Endothelial cell of umbilical vein (primary cell): Measurements from ENCODE around the gene SH3D21. TPM values are rescaled to one million over a fixed set of nuclear protein-coding genes. Genes with fewer than 3 reads are reported as not detected.

Experiments
- BruUV-seq: library from RNA; stranded (reverse); fragments of 400-500 nt; replicated peaks from 2 replicates; lab custom pipeline; 2021; lab: Mats Ljungman, UMichigan
- CTCF ChIA-PET: fragments of 300-600, 350-600 bp; sonication (Branson Sonifier 250); formaldehyde crosslinking; loops from one replicate; lab custom pipeline; 2021; ENCODE audit warnings: antibody characterized with exemption, inconsistent platforms; lab: Charles Lee
- POLR2A ChIA-PET: fragments of 300-600, 350-600 bp; sonication (Branson Sonifier 250); formaldehyde crosslinking; loops from one replicate; lab custom pipeline; 2021; ENCODE audit warnings: antibody characterized with exemption, inconsistent platforms; lab: Charles Lee
- DNase-seq: peaks from one replicate; pipeline ENCODE4 v3.0.0-alpha.2; 2011; ENCODE audit warnings: low read depth, low spot score
- FAIRE-seq: peaks from 2 replicates; lab custom pipeline; 2011; peaks lifted over from hg19 to GRCh38; lab: Jason Lieb, UNC
- H2AFZ ChIP-seq: 2 replicates; pipeline ENCODE4 v1.6.0; 2012; ENCODE audit warnings: low read depth, low read length, control low read depth, inconsistent platforms
- H3K27ac ChIP-seq: 2 replicates; pipeline ENCODE4 v1.5.1; 2011; ENCODE audit warnings: low read depth, mild to moderate bottlenecking, control low read depth, low read length, moderate library complexity; ENCODE audit not compliant: insufficient read depth
- H3K27me3 ChIP-seq, 2 experiments: 2 replicates each; pipeline versions ENCODE4 v1.6.0 to v1.6.1; 2011; ENCODE audit warnings: low read length in 2 of 2, mixed read lengths in 1 of 2; ENCODE audit not compliant: control insufficient read depth in 2 of 2, insufficient read depth in 2 of 2
- H3K36me3 ChIP-seq, 2 experiments: 2 replicates in 1 of 2; 3 replicates in 1 of 2; pipeline ENCODE4 v1.5.1; 2011; ENCODE audit warnings: low read length in 2 of 2, mild to moderate bottlenecking in 1 of 2, moderate library complexity in 1 of 2; ENCODE audit not compliant: control insufficient read depth in 2 of 2, insufficient read depth in 2 of 2; ENCODE audit errors: extremely low read depth in 1 of 2
- H3K4me1 ChIP-seq: 3 replicates; pipeline ENCODE4 v1.5.1; 2011; ENCODE audit warnings: mild to moderate bottlenecking, low read length; ENCODE audit not compliant: control insufficient read depth, insufficient read depth; ENCODE audit errors: extremely low read depth
- H3K4me2 ChIP-seq: 2 replicates; pipeline ENCODE4 v1.6.1; 2011; ENCODE audit warnings: low read length, control low read depth, mixed read lengths; ENCODE audit not compliant: insufficient read depth
- H3K4me3 ChIP-seq, 3 experiments: fragments of 200-600 bp in 1 of 3; sonication (generic), shearing (Covaris generic) in 1 of 3; replicated peaks in 1 of 3; 2 replicates each; pipeline ENCODE4 v1.5.1; 2011 to 2016; ENCODE audit warnings: control low read depth in 3 of 3, low read length in 3 of 3, mild to moderate bottlenecking in 2 of 3, inconsistent platforms in 1 of 3, low read depth in 1 of 3, moderate library complexity in 1 of 3; ENCODE audit not compliant: insufficient read depth in 1 of 3
- H3K79me2 ChIP-seq: 2 replicates; pipeline ENCODE4 v1.6.0; 2012; ENCODE audit warnings: low read length, inconsistent platforms; ENCODE audit not compliant: control insufficient read depth, insufficient read depth
- H3K9ac ChIP-seq: replicated peaks from 2 replicates; pipeline ENCODE3; 2011; ENCODE audit warnings: low read length, control low read depth; ENCODE audit not compliant: insufficient read depth; ENCODE audit errors: extremely low read depth
- H3K9me1 ChIP-seq: replicated peaks from 3 replicates; pipeline ENCODE4 v1.6.0; 2011; ENCODE audit warnings: mild to moderate bottlenecking, low read length; ENCODE audit not compliant: control insufficient read depth, insufficient read depth; ENCODE audit errors: extremely low read depth
- H3K9me3 ChIP-seq: replicated peaks from 2 replicates; pipeline ENCODE4 v1.5.1; 2012; ENCODE audit warnings: low read length, inconsistent platforms; ENCODE audit not compliant: control insufficient read depth, insufficient read depth
- H4K20me1 ChIP-seq: replicated peaks from 2 replicates; pipeline ENCODE3; 2011; ENCODE audit warnings: mild to moderate bottlenecking, low read length; ENCODE audit not compliant: control insufficient read depth, insufficient read depth; ENCODE audit errors: extremely low read depth
- CTCF ChIP-seq, 2 donors: IDR thresholded peaks; 1 replicate in 1 of 2; 2 replicates in 1 of 2; pipeline ENCODE4 v1.5.1; 2011; ENCODE audit warnings: low read length in 2 of 2, mild to moderate bottlenecking in 2 of 2, moderate library complexity in 2 of 2, control low read depth in 1 of 2, inconsistent platforms in 1 of 2, low read depth in 1 of 2; ENCODE audit not compliant: insufficient read depth in 1 of 2; ENCODE audit errors: extremely low read depth in 1 of 2
- EZH2 ChIP-seq: IDR thresholded peaks from 2 replicates; pipeline ENCODE4 v1.6.1; 2012; ENCODE audit warnings: borderline replicate concordance, low read depth, mild to moderate bottlenecking, moderate library complexity, low read length, inconsistent platforms; ENCODE audit not compliant: severe bottlenecking
- FOS ChIP-seq: IDR thresholded peaks from 2 replicates; pipeline ENCODE4 v1.6.1; 2011; ENCODE audit warnings: mild to moderate bottlenecking, low read length, moderate library complexity, borderline replicate concordance; ENCODE audit not compliant: insufficient read depth
- GATA2 ChIP-seq: IDR thresholded peaks from 2 replicates; pipeline ENCODE4 v1.7.0; 2011; ENCODE audit warnings: low read depth, mild to moderate bottlenecking, moderate library complexity, mixed read lengths, low read length; ENCODE audit not compliant: insufficient read length, insufficient read depth
- JUN ChIP-seq: IDR thresholded peaks from 2 replicates; pipeline ENCODE4 v1.6.1; 2011; ENCODE audit warnings: borderline replicate concordance, low read depth; ENCODE audit not compliant: insufficient read length, insufficient read depth
- MAX ChIP-seq: IDR thresholded peaks from 2 replicates; pipeline ENCODE4 v1.6.1; 2011; ENCODE audit not compliant: insufficient read depth, insufficient read length
- MYC ChIP-seq: IDR thresholded peaks from one replicate; pipeline ENCODE4 v1.6.1; 2011; ENCODE audit warnings: mild to moderate bottlenecking, low read depth, low read length
- POLR2A ChIP-seq: IDR thresholded peaks from 2 replicates; pipeline ENCODE4 v1.6.1; 2012; ENCODE audit warnings: low read depth, mild to moderate bottlenecking, control low read depth, low read length
- POLR2AphosphoS5 ChIP-seq: IDR thresholded peaks from 2 replicates; pipeline ENCODE4 v1.6.1; 2012; ENCODE audit warnings: low read depth, mild to moderate bottlenecking, control low read depth, low read length, moderate library complexity; ENCODE audit not compliant: insufficient read depth
- dilution Hi-C: fragments of 300-500 bp; cut with MboI; formaldehyde crosslinking; loops from one replicate; pipeline ENCODE4 v1.15.0; 2019; ENCODE audit warnings: low sequenced_read_pairs; ENCODE audit not compliant: extremely low pct_ligation_motif_present
- intact Hi-C: fragments of 100-400 bp; cut with micrococcal nuclease; formaldehyde crosslinking; loops from one replicate; pipeline ENCODE4 v1.10.0; 2022
- polyA plus RNA-seq, 4 experiments: library from polyadenylated mRNA; depleted of rRNA in 3 of 4; stranded (reverse) in 3 of 4; unstranded in 1 of 4; fragments of >200 nt; gene quantifications; 2 replicates each; pipeline versions ENCODE4 v1.2.1 to v1.2.3, GENCODE V29; 2011 to 2012; ENCODE audit warnings: missing spikeins in 1 of 4
- total RNA-seq: library from RNA; stranded (reverse); gene quantifications from 2 replicates; pipeline ENCODE4 v1.2.3, GENCODE V29; 2021

Gene SH3D21
- total and polyA plus RNA-seq, 2 donors (not counting 3 experiments of a cell fraction or from before 2014, with no cell fraction given), result 1.8 to 7.2 TPM

GRCh38 chr1:36304521-36304920 lies 1.6 kb upstream of the SH3D21 start:
- Histone ChIP-seq H2AFZ (no peak overlapping the region), H3K36me3 (peaks cover 26 to 31% of the 10 kb centered on the region in 2 experiments), H3K4me1 (peaks cover 29% of the 10 kb centered on the region), H3K4me2 (no peak overlapping the region), H3K27ac (no peak overlapping the region), H3K27me3 (no peaks in the 10 kb centered on the region), H3K4me3 (no peak overlapping the region), H3K9me1 (no peaks in the 10 kb centered on the region), H3K9me3 (no peaks in the 10 kb centered on the region), H3K9ac (no peak overlapping the region), H4K20me1 (no peaks in the 10 kb centered on the region), H3K79me2 (peaks cover 11% of the 10 kb centered on the region)
- CTCF ChIA-PET, result no interaction called here
- POLR2A ChIA-PET, result interaction anchor here (0.7 kb wide), 1 partner anchor 56 kb away, joined by 6 read pairs; no protein-coding TSS in a partner anchor
- BruUV-seq, result TSS peak; percentile 71
- DNase-seq (no peak), FAIRE-seq (no peak)
- TF ChIP-seq JUN (no peak), POLR2AphosphoS5 (no peak)
- intact Hi-C loops, result loop anchor here (5.0 kb wide), 1 partner anchor 157 kb away; the partner anchor contains the start of gene TRAPPC3
- dilution Hi-C loops, result no loop called here

GRCh38 chr1:36304970-36305914 lies 926 bp upstream of the SH3D21 start:
- Histone ChIP-seq H3K27me3 (no peaks in the 10 kb centered on the region), H3K9ac (no peak overlapping the region), H3K4me3 (no peak overlapping the region), H3K9me1 (no peaks in the 10 kb centered on the region), H3K27ac (no peak overlapping the region), H3K4me1 (peaks cover 22% of the 10 kb centered on the region), H2AFZ (no peak overlapping the region), H3K79me2 (peaks cover 11% of the 10 kb centered on the region), H4K20me1 (no peaks in the 10 kb centered on the region), H3K9me3 (no peaks in the 10 kb centered on the region), H3K36me3 (peaks cover 26 to 31% of the 10 kb centered on the region in 2 experiments), H3K4me2 (no peak overlapping the region)
- FAIRE-seq (no peak), DNase-seq (no peak)
- ChIA-PET POLR2A (no interaction called here), CTCF (interaction anchor here (1.2 to 2.3 kb wide), 2 partner anchors 16 to 45 kb away, joined by 3 to 6 read pairs; no protein-coding TSS in a partner anchor)
- dilution Hi-C loops (no loop called here), intact Hi-C loops (loop anchor here (5.0 kb wide), 1 partner anchor 158 kb away; the partner anchor contains the start of gene TRAPPC3)
- TF ChIP-seq MAX (no peak), GATA2 (no peak), MYC (no peak), JUN (no peak), CTCF (IDR thresholded peaks at IDR 0.05; ENCODE audit: extremely low read depth in 1 of 2, insufficient read depth in 1 of 2, low read depth in 1 of 2, low read length in 2 of 2) (no peak), FOS (no peak), POLR2AphosphoS5 (no peak), POLR2A (no peak), EZH2 (no peak)
- BruUV-seq, result no TSS peak
